ENCODE measurements around the gene CACNA1S. TPM values are rescaled to one million over a fixed set of nuclear protein-coding genes. Genes with fewer than 3 reads are reported as not detected.

CACNA1S gene
- total RNA-seq, 1 donor from 2014 or later = 0.05 TPM

- TF ChIP-seq CTCF (IDR thresholded peaks at IDR 0.05; ENCODE audit: unreplicated experiment) = no peak
- Mint-ChIP-seq H3K4me1 (ENCODE audit: low read depth) (no peaks in the 10 kb centered on the region), H3K27me3 (no peaks in the 10 kb centered on the region), H3K36me3 (ENCODE audit: insufficient read depth) (no peaks in the 10 kb centered on the region), H3K27ac (no peak overlapping the region), H3K9me3 (ENCODE audit: low read depth) (no peaks in the 10 kb centered on the region), H3K4me3 (ENCODE audit: low read depth) (no peak overlapping the region)
- no peak for DNase-seq (ENCODE audit: low spot score, unreplicated experiment)
These were observed 102.1 kb downstream of the CACNA1S start for GRCh38 chr1:201009962-201010645.

GRCh38 chr1:201008666-201009360 lies 103.4 kb downstream of the CACNA1S start:
- H3K27me3 Mint-ChIP-seq = no peaks in the 10 kb centered on the region
- TF ChIP-seq CTCF (IDR thresholded peaks at IDR 0.05; ENCODE audit: unreplicated experiment) = no peak
- H3K9me3 Mint-ChIP-seq (ENCODE audit: low read depth) = no peaks in the 10 kb centered on the region
- no peak overlapping the region for H3K27ac Mint-ChIP-seq
- no peak for DNase-seq (ENCODE audit: low spot score, unreplicated experiment)
- no peaks in the 10 kb centered on the region for H3K36me3 Mint-ChIP-seq (ENCODE audit: insufficient read depth)
- H3K4me3 Mint-ChIP-seq (ENCODE audit: low read depth) = no peak overlapping the region
- no peaks in the 10 kb centered on the region for H3K4me1 Mint-ChIP-seq (ENCODE audit: low read depth)

- H3K27ac Mint-ChIP-seq = no peak overlapping the region
- no peaks in the 10 kb centered on the region for H3K9me3 Mint-ChIP-seq (ENCODE audit: low read depth)
- no peak overlapping the region for H3K4me3 Mint-ChIP-seq (ENCODE audit: low read depth)
- no peaks in the 10 kb centered on the region for H3K4me1 Mint-ChIP-seq (ENCODE audit: low read depth)
- no peak for DNase-seq (ENCODE audit: low spot score, unreplicated experiment)
- no peaks in the 10 kb centered on the region for H3K27me3 Mint-ChIP-seq
- no peaks in the 10 kb centered on the region for H3K36me3 Mint-ChIP-seq (ENCODE audit: insufficient read depth)
- no peak for TF ChIP-seq CTCF (IDR thresholded peaks at IDR 0.05; ENCODE audit: unreplicated experiment)
These were observed 104.7 kb downstream of the CACNA1S start for GRCh38 chr1:201007481-201007880.

GRCh38 chr1:201006450-201006849 lies 105.8 kb downstream of the CACNA1S start:
- Mint-ChIP-seq H3K9me3 (ENCODE audit: low read depth) (no peaks in the 10 kb centered on the region), H3K27ac (no peak overlapping the region), H3K4me1 (ENCODE audit: low read depth) (no peaks in the 10 kb centered on the region), H3K27me3 (no peaks in the 10 kb centered on the region), H3K4me3 (ENCODE audit: low read depth) (no peak overlapping the region), H3K36me3 (ENCODE audit: insufficient read depth) (peaks cover 2% of the 10 kb centered on the region)
- no peak for DNase-seq (ENCODE audit: low spot score, unreplicated experiment)
- TF ChIP-seq CTCF (IDR thresholded peaks at IDR 0.05; ENCODE audit: unreplicated experiment) = no peak

GRCh38 chr1:201004732-201005131 lies 107.5 kb downstream of the CACNA1S start:
- no peak for TF ChIP-seq CTCF (IDR thresholded peaks at IDR 0.05; ENCODE audit: unreplicated experiment)
- H3K27ac Mint-ChIP-seq = no peak overlapping the region
- no peaks in the 10 kb centered on the region for H3K4me1 Mint-ChIP-seq (ENCODE audit: low read depth)
- no peak for DNase-seq (ENCODE audit: low spot score, unreplicated experiment)
- no peak overlapping the region for H3K4me3 Mint-ChIP-seq (ENCODE audit: low read depth)
- peaks cover 2% of the 10 kb centered on the region for H3K36me3 Mint-ChIP-seq (ENCODE audit: insufficient read depth)
- no peaks in the 10 kb centered on the region for H3K27me3 Mint-ChIP-seq
- no peaks in the 10 kb centered on the region for H3K9me3 Mint-ChIP-seq (ENCODE audit: low read depth)

All from progenitor cell of endocrine pancreas (in vitro differentiated cells).